Left lung (tissue), 10 donors: ENCODE results near the gene ANKRD33. TPM values are rescaled to one million over a fixed set of nuclear protein-coding genes. Genes with fewer than 3 reads are reported as not detected.

Experiments used
- ATAC-seq: fragments of 200-7000 bp; cut with Tn5 transposase; one replicate; pipeline ENCODE4 v1.9.1; 2020; ENCODE audit warnings: moderate library complexity
- DNase-seq, 4 donors: peaks; one replicate each; pipeline ENCODE4 v3.0.0-alpha.2; 2013 to 2020
- H3K27ac ChIP-seq, 2 donors: fragments of 200-600 bp; sonication (generic) in 1 of 2; one replicate each; pipeline versions ENCODE4 v1.5.0 to v1.8.0; 2020 to 2021
- H3K27me3 ChIP-seq, 2 donors: fragments of 200-600 bp; sonication (generic) in 1 of 2; one replicate each; pipeline versions ENCODE4 v1.5.0 to v1.8.0; 2020 to 2021
- H3K36me3 ChIP-seq, 2 donors: fragments of 200-600 bp; sonication (generic) in 1 of 2; one replicate each; pipeline versions ENCODE4 v1.5.0 to v1.8.0; 2020 to 2021
- H3K4me1 ChIP-seq, 2 donors: fragments of 200-600 bp; one replicate each; pipeline ENCODE4 v1.8.0; 2021
- H3K4me3 ChIP-seq, 2 donors: fragments of 200-600 bp; sonication (generic) in 1 of 2; one replicate each; pipeline versions ENCODE4 v1.5.0 to v1.8.0; 2020 to 2021; ENCODE audit warnings: mild to moderate bottlenecking in 1 of 2
- H3K9me3 ChIP-seq, 2 donors: fragments of 200-600 bp; sonication (generic) in 1 of 2; one replicate each; pipeline versions ENCODE4 v1.5.0 to v1.8.0; 2020 to 2021
- intact Hi-C, 2 donors: fragments of 100-400 bp; cut with DNase I; formaldehyde crosslinking; loops; one replicate each; pipeline versions ENCODE4 v1.11.2 to v1.14.2; 2022
- polyA plus RNA-seq, 6 donors: library from polyadenylated mRNA; unstranded; fragments of 120-200 nt; gene quantifications; one replicate each; pipeline ENCODE4 v1.2.1, GENCODE V29; 2013; ENCODE audit not compliant: insufficient read length in 6 of 6
- total RNA-seq, 2 donors: library from RNA; stranded (reverse); fragmentation: NEBNext Ultra II Directional; extraction: Animal tissue kit (Norgen Biotek cat#: 25700); gene quantifications; one replicate each; pipeline ENCODE4 v1.2.1, GENCODE V29; 2021
- TF ChIP-seq, protein P1 (sequence below), 2 donors: fragments of 200-600 bp; sonication (generic) in 1 of 2; IDR thresholded peaks; one replicate each; pipeline versions ENCODE4 v1.5.0 to v1.8.0; 2021; ENCODE audit warnings: antibody characterized with exemption in 2 of 2
- donor health status: DM: no; HTN: yes; CAD: no.
- donor health status: DM: no; HTN: no; CAD: no.

Gene ANKRD33
- total and polyA plus RNA-seq, 8 donors: 0.08 to 0.13 (median 0.08) TPM; not detected in 5

DNA sequence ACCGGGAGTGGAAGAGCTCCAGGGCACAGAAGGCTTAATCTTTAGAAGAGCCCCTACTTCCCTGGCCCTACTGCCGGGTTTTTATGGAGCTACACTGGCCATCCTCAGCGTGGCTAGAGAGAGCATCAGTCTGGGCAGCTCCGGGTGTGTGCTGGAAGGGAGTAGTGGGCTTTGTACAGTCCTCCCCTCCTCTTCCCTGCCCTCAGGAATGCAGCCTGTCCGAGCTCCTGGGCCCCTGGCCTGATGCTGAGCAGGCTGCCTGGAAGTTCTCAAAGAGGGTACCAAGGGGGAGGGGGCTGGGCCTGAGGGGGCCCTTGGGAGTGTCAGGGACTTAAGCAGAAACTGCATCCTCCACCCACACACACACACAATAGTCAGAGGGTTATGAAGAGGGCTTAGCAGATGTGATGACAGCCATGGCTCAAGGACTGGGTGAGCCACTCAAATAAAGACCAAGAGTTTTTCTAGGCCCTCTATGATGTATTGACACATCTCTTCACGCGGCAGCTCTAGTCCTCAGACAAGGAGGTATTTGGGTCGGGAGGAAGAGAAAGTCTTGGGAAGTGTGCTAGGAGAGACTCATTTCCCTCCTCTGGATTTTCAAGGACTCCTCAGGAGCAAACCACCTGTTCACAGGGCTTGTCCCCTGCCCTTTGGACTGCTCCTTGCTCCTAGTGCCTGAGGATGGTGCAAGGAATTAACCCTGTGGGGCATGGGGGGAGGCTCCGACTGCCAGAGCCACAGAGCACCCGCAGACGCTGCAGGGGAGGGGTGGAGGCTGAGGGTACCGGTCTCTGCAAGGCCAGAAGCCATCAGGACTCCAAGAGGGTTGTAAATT lies 22.9 kb upstream of the ANKRD33 start:
- H3K4me3 ChIP-seq: no peak overlapping the region
- peaks cover 22 to 34% of the 10 kb centered on the region in 2 donors for H3K4me1 ChIP-seq
- ATAC-seq (peak; percentile 55), DNase-seq (peak in 1 of 4 donors; percentile 43)
- TF ChIP-seq, protein P1, sequence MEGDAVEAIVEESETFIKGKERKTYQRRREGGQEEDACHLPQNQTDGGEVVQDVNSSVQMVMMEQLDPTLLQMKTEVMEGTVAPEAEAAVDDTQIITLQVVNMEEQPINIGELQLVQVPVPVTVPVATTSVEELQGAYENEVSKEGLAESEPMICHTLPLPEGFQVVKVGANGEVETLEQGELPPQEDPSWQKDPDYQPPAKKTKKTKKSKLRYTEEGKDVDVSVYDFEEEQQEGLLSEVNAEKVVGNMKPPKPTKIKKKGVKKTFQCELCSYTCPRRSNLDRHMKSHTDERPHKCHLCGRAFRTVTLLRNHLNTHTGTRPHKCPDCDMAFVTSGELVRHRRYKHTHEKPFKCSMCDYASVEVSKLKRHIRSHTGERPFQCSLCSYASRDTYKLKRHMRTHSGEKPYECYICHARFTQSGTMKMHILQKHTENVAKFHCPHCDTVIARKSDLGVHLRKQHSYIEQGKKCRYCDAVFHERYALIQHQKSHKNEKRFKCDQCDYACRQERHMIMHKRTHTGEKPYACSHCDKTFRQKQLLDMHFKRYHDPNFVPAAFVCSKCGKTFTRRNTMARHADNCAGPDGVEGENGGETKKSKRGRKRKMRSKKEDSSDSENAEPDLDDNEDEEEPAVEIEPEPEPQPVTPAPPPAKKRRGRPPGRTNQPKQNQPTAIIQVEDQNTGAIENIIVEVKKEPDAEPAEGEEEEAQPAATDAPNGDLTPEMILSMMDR (IDR thresholded peaks at IDR 0.05): no peak
- no peaks in the 10 kb centered on the region for H3K36me3 ChIP-seq
- no peak overlapping the region for H3K27ac ChIP-seq
- no peaks in the 10 kb centered on the region for H3K9me3 ChIP-seq
- H3K27me3 ChIP-seq: peaks cover 5 to 85% of the 10 kb centered on the region in 2 donors
- intact Hi-C loops: no loop called here

GRCh38 chr12:51865757-51866270 lies 22.1 kb upstream of the ANKRD33 start:
- DNase-seq: peak in 2 of 4 donors; percentile 18 to 35
- no peak overlapping the region for H3K27ac ChIP-seq
- no peaks in the 10 kb centered on the region for H3K36me3 ChIP-seq
- TF ChIP-seq, protein P1 (IDR thresholded peaks at IDR 0.05): no peak
- peaks cover 22 to 41% of the 10 kb centered on the region in 2 donors for H3K4me1 ChIP-seq
- H3K9me3 ChIP-seq: no peaks in the 10 kb centered on the region
- H3K4me3 ChIP-seq: no peak overlapping the region
- no peak for ATAC-seq
- peaks cover 8 to 89% of the 10 kb centered on the region in 2 donors for H3K27me3 ChIP-seq
- intact Hi-C loops: no loop called here

- no peaks in the 10 kb centered on the region for H3K9me3 ChIP-seq
- TF ChIP-seq, protein P1 (IDR thresholded peaks at IDR 0.05): no peak
- DNase-seq (no peak), ATAC-seq (no peak)
- intact Hi-C loops: no loop called here
- no peak overlapping the region for H3K27ac ChIP-seq
- H3K36me3 ChIP-seq: no peaks in the 10 kb centered on the region
- peaks cover 8 to 85% of the 10 kb centered on the region in 2 donors for H3K27me3 ChIP-seq
- peaks cover 22 to 46% of the 10 kb centered on the region in 2 donors for H3K4me1 ChIP-seq
- H3K4me3 ChIP-seq: no peak overlapping the region
Measured at GRCh38 chr12:51866324-51866723, 21.6 kb upstream of the ANKRD33 start.

GRCh38 chr12:51866762-51867161 lies 21.1 kb upstream of the ANKRD33 start:
- intact Hi-C loops: no loop called here
- H3K27ac ChIP-seq: no peak overlapping the region
- peaks cover 8 to 85% of the 10 kb centered on the region in 2 donors for H3K27me3 ChIP-seq
- H3K9me3 ChIP-seq: no peaks in the 10 kb centered on the region
- H3K4me3 ChIP-seq: no peak overlapping the region
- H3K4me1 ChIP-seq: peaks cover 22 to 50% of the 10 kb centered on the region in 2 donors
- no peak for ATAC-seq
- H3K36me3 ChIP-seq: no peaks in the 10 kb centered on the region
- no peak for DNase-seq
- TF ChIP-seq, protein P1 (IDR thresholded peaks at IDR 0.05): no peak

GRCh38 chr12:51867371-51867770 lies 20.5 kb upstream of the ANKRD33 start:
- no peak for ATAC-seq
- Histone ChIP-seq H3K9me3 (no peaks in the 10 kb centered on the region), H3K4me1 (peaks cover 22 to 51% of the 10 kb centered on the region in 2 donors)

More at GRCh38 chr12:51867371-51867770, 20.5 kb upstream of the ANKRD33 start:
- Histone ChIP-seq H3K4me3 (no peak overlapping the region), H3K36me3 (no peaks in the 10 kb centered on the region), H3K27me3 (peaks cover 8 to 85% of the 10 kb centered on the region in 2 donors), H3K27ac (no peak overlapping the region)
- intact Hi-C loops: no loop called here
- TF ChIP-seq, protein P1 (IDR thresholded peaks at IDR 0.05): no peak
- no peak for DNase-seq
